ENCODE measurements around the gene SASH1. TPM values are rescaled to one million over a fixed set of nuclear protein-coding genes. Genes with fewer than 3 reads are reported as not detected.

SASH1 gene
- total and polyA plus RNA-seq, 2 experiments from 2014 or later, result 69.1 to 99.0 TPM

DNA sequence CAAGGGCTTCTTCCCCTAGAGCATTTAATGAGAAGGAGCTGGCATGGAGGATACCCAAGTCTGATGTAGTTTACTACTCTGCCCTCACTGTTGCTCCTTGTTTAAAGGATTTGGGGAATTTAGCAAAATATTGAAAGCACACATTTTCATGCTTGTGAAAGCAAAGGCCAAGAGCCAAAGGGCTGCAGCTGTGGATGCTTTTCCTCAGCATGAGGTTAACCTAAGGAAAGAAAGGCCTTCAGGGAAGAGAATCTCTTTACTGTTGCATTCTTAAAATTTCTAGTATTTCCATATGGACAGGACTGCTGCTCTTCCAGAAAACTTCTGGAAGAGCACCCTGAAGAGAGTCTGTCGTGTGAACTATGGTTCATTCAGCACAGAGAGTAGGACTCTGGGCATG, 45.9 kb upstream of the SASH1 start:
- H3K9me2 ChIP-seq (ENCODE audit: insufficient read depth), result no peaks in the 10 kb centered on the region
- DNase-seq, result no peak
- H3K27me3 ChIP-seq (replicated peaks; ENCODE audit: insufficient read depth), result no peaks in the 10 kb centered on the region
- no peaks in the 10 kb centered on the region; the same call in 1 of the 2 replicates for H4K20me1 ChIP-seq (ENCODE audit: insufficient read depth)
- H3K36me3 ChIP-seq (ENCODE audit: low read depth), result peaks cover 35% of the 10 kb centered on the region
- H3K79me2 ChIP-seq (ENCODE audit: insufficient read depth), result peaks cover 99% of the 10 kb centered on the region
- H3K9ac ChIP-seq, result no peak overlapping the region
- no peak overlapping the region for H3K4me2 ChIP-seq (ENCODE audit: unreplicated experiment)
- TF ChIP-seq EZH2phosphoT487 (IDR thresholded peaks at IDR 0.05; ENCODE audit: insufficient read depth, low read depth) (no peak), EZH2 (IDR thresholded peaks at IDR 0.05; ENCODE audit: insufficient read depth, poor library complexity, severe bottlenecking) (no peak)
- no peaks in the 10 kb centered on the region for H3K9me3 ChIP-seq (ENCODE audit: low read depth)
- H2AFZ ChIP-seq, result no peak overlapping the region
- H3K4me3 ChIP-seq, result no peak overlapping the region
- peaks cover 5% of the 10 kb centered on the region; the same call in 1 of the 2 replicates for H3F3A ChIP-seq (ENCODE audit: insufficient read depth)
- H3K4me1 ChIP-seq (ENCODE audit: insufficient read depth), result peaks cover 9% of the 10 kb centered on the region
- WGBS, 2 experiments (ENCODE audit: low coverage in 1 of 2, low lambda C conversion rate in 2 of 2, missing lambda C conversion rate in 2 of 2), result 61 to 76% methylated on average over 1 of the region's 1 CpG
- H3K27ac ChIP-seq, result no peak overlapping the region
- in situ Hi-C loops (cut with MboI), result no loop called here

- H3K9me3 ChIP-seq (ENCODE audit: low read depth), result no peaks in the 10 kb centered on the region
- in situ Hi-C loops (cut with MboI), result no loop called here
- TF ChIP-seq EZH2phosphoT487 (IDR thresholded peaks at IDR 0.05; ENCODE audit: insufficient read depth, low read depth) (no peak), EZH2 (IDR thresholded peaks at IDR 0.05; ENCODE audit: insufficient read depth, poor library complexity, severe bottlenecking) (no peak)
- H3F3A ChIP-seq (ENCODE audit: insufficient read depth), result no peaks in the 10 kb centered on the region
- H3K4me3 ChIP-seq, result no peak overlapping the region
- no peak overlapping the region for H3K4me2 ChIP-seq (ENCODE audit: unreplicated experiment)
- no peak overlapping the region for H3K9ac ChIP-seq
- peaks cover 37% of the 10 kb centered on the region for H3K36me3 ChIP-seq (ENCODE audit: low read depth)
- H3K9me2 ChIP-seq (ENCODE audit: insufficient read depth), result no peaks in the 10 kb centered on the region
- no peaks in the 10 kb centered on the region; the same call in 1 of the 2 replicates for H4K20me1 ChIP-seq (ENCODE audit: insufficient read depth)
- no peaks in the 10 kb centered on the region for H3K4me1 ChIP-seq (ENCODE audit: insufficient read depth)
- H3K79me2 ChIP-seq (ENCODE audit: insufficient read depth), result peaks cover 98% of the 10 kb centered on the region
- H3K27ac ChIP-seq, result no peak overlapping the region
- H3K27me3 ChIP-seq (replicated peaks; ENCODE audit: insufficient read depth), result no peaks in the 10 kb centered on the region
- H2AFZ ChIP-seq, result no peak overlapping the region
- no peak for DNase-seq
Measured at GRCh38 chr6:148298683-148299082, 44.0 kb upstream of the SASH1 start.

GRCh38 chr6:148303616-148304015, 39.0 kb upstream of the SASH1 start:
- Histone ChIP-seq H3K27ac (no peak overlapping the region), H3K9me3 (ENCODE audit: low read depth) (no peaks in the 10 kb centered on the region), H3F3A (ENCODE audit: insufficient read depth) (peaks cover 23% of the 10 kb centered on the region), H3K4me3 (no peak overlapping the region), H2AFZ (no peak overlapping the region), H3K4me2 (ENCODE audit: unreplicated experiment) (no peak overlapping the region), H3K27me3 (replicated peaks; ENCODE audit: insufficient read depth) (no peaks in the 10 kb centered on the region), H3K9me2 (ENCODE audit: insufficient read depth) (no peaks in the 10 kb centered on the region), H3K4me1 (ENCODE audit: insufficient read depth) (peaks cover 38% of the 10 kb centered on the region), H3K79me2 (ENCODE audit: insufficient read depth) (peaks cover 88% of the 10 kb centered on the region), H3K36me3 (ENCODE audit: low read depth) (0 out of 2 replicates have a peak, but pooled peaks cover 13% of the 10 kb centered on the region), H4K20me1 (ENCODE audit: insufficient read depth) (no peaks in the 10 kb centered on the region), H3K9ac (no peak overlapping the region)
- WGBS, 2 experiments (ENCODE audit: low coverage in 1 of 2, low lambda C conversion rate in 2 of 2, missing lambda C conversion rate in 2 of 2), result 97% methylated on average over 5 of the region's 5 CpGs
- in situ Hi-C loops (cut with MboI), result no loop called here
- DNase-seq, result no peak
- TF ChIP-seq EZH2phosphoT487 (IDR thresholded peaks at IDR 0.05; ENCODE audit: insufficient read depth, low read depth) (no peak), EZH2 (IDR thresholded peaks at IDR 0.05; ENCODE audit: insufficient read depth, poor library complexity, severe bottlenecking) (no peak)

DNA sequence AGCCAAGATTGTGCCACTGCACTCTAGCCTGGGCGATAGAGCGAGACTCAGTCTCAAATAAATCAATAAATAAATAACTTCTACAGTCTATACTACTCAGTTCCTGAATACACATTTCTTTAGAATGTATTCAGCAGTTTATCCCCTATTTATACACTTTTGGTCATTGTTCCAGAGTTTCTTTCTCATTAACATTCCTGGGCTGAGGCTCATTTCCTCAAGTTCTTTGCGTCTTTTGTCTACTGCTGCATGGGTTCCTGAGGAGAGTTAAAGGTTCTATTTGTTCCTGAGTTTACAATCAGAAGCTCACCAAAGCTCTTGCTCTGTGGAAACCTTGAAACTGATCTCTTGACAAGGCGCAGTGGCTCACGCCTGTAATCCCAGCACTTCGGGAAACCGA, 37.7 kb upstream of the SASH1 start:
- peak; percentile 90 for DNase-seq
- Histone ChIP-seq H3K4me2 (ENCODE audit: unreplicated experiment) (peak overlapping the region; percentile 21), H3K27me3 (replicated peaks; ENCODE audit: insufficient read depth) (no peaks in the 10 kb centered on the region), H3K9me3 (ENCODE audit: low read depth) (no peaks in the 10 kb centered on the region), H3K4me1 (ENCODE audit: insufficient read depth) (peaks cover 47% of the 10 kb centered on the region), H2AFZ (no peak overlapping the region), H3K27ac (peak overlapping the region; percentile 52), H3K79me2 (ENCODE audit: insufficient read depth) (peaks cover 88% of the 10 kb centered on the region), H3K9ac (no peak overlapping the region), H3K36me3 (ENCODE audit: low read depth) (0 out of 2 replicates have a peak, but pooled peaks cover 6% of the 10 kb centered on the region), H4K20me1 (ENCODE audit: insufficient read depth) (no peaks in the 10 kb centered on the region), H3K4me3 (no peak overlapping the region), H3K9me2 (ENCODE audit: insufficient read depth) (no peaks in the 10 kb centered on the region), H3F3A (ENCODE audit: insufficient read depth) (peaks cover 25% of the 10 kb centered on the region)
- WGBS, 2 experiments (ENCODE audit: low coverage in 1 of 2, low lambda C conversion rate in 2 of 2, missing lambda C conversion rate in 2 of 2), result 54 to 59% methylated on average over 7 of the region's 7 CpGs
- TF ChIP-seq EZH2 (IDR thresholded peaks at IDR 0.05; ENCODE audit: insufficient read depth, poor library complexity, severe bottlenecking) (no peak), EZH2phosphoT487 (IDR thresholded peaks at IDR 0.05; ENCODE audit: insufficient read depth, low read depth) (no peak)
- in situ Hi-C loops (cut with MboI), result no loop called here

DNA sequence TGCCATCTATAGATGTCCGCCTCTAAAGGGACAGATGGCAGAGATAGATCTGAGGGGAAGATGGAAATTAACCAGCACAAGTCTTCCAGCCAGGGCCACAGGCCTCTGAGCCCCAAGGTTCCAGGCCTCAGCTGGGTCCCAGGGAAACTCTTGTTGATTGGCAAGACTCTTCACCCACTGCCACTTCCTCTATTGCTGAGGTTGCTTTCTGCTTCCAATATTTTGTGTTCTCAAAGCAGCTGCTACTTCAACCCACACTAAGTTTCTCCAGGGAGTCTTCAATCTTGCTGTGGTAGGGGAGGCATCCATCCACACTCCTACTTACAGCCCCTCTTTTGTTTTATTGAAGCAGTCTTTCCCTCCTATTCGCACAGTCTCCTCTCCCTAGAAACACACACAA, 36.4 kb upstream of the SASH1 start:
- no peak for DNase-seq
- no peak for TF ChIP-seq EZH2 (IDR thresholded peaks at IDR 0.05; ENCODE audit: insufficient read depth, poor library complexity, severe bottlenecking)
- TF ChIP-seq EZH2phosphoT487 (IDR thresholded peaks at IDR 0.05; ENCODE audit: insufficient read depth, low read depth), result no peak
- 93 to 98% methylated on average over 2 of the region's 2 CpGs for WGBS, 2 experiments (ENCODE audit: low coverage in 1 of 2, low lambda C conversion rate in 2 of 2, missing lambda C conversion rate in 2 of 2)
- Histone ChIP-seq H3K9me2 (ENCODE audit: insufficient read depth) (no peaks in the 10 kb centered on the region), H3K4me1 (ENCODE audit: insufficient read depth) (peaks cover 57% of the 10 kb centered on the region), H3K4me3 (no peak overlapping the region), H2AFZ (no peak overlapping the region), H3K4me2 (ENCODE audit: unreplicated experiment) (peak overlapping the region; percentile 16), H3K27ac (peak overlapping the region; percentile 52), H4K20me1 (ENCODE audit: insufficient read depth) (no peaks in the 10 kb centered on the region), H3K27me3 (replicated peaks; ENCODE audit: insufficient read depth) (no peaks in the 10 kb centered on the region), H3F3A (ENCODE audit: insufficient read depth) (peaks cover 34% of the 10 kb centered on the region), H3K79me2 (ENCODE audit: insufficient read depth) (peaks cover 88% of the 10 kb centered on the region), H3K9ac (no peak overlapping the region), H3K9me3 (ENCODE audit: low read depth) (no peaks in the 10 kb centered on the region), H3K36me3 (ENCODE audit: low read depth) (0 out of 2 replicates have a peak, but pooled peaks cover 5% of the 10 kb centered on the region)
- in situ Hi-C loops (cut with MboI), result no loop called here

All from GM23248 (cell line).